ENCODE data around the gene APOL2.
"Not testable (repeated sequence)": the region's sequence is repeated elsewhere in the genome, so short reads cannot be mapped to it uniquely, and the experiment has no call there.

The APOL2 gene, protein sequence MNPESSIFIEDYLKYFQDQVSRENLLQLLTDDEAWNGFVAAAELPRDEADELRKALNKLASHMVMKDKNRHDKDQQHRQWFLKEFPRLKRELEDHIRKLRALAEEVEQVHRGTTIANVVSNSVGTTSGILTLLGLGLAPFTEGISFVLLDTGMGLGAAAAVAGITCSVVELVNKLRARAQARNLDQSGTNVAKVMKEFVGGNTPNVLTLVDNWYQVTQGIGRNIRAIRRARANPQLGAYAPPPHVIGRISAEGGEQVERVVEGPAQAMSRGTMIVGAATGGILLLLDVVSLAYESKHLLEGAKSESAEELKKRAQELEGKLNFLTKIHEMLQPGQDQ

DNA sequence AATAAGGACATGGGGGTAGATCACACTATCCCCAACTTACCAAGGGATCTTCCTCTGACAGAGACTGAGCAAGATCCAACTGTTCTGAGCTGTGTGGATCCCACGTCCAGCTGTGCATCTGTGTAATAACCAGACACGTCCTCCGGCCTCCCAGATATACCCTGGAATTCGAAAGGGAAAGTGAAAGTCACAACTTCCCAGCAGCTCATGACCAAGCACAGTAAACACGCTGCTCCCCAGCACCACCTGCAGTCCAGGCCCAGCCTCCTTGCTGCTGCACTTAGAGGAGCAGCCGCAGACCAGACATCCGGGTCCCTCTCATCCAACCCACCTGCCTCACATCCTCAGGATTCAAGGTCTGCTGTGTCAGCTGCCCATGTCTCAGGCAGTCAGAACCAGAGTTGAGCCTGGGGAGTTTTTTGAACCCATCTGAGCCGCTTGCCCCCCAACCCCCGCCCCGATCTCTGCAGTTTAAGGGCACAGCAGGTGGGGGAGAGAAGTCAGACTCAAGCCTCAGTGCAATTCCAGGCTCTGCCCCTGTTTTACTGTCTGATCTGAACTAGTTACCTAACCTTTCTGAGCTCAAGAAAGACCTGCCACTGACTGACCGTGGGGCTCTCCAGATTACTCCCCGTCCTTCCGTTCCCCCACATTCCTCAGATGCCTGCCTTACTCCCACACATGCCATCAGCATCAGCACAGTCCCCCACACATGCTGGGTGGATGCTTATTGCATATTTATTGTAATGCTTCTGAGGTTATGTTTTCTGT is at the start of gene APOL2:
Gene APOL2 (minus strand): TSS at position 127 of the 771 bp plus-strand sequence. CDS start 6,365 bp downstream, outside the sequence.
- DNase-seq, result peak; percentile 57

GRCh38 chr22:36288571-36289405 is 49.5 kb upstream of the APOL2 start:
- DNase-seq, result no peak

- DNase-seq, result no peak
Measured at GRCh38 chr22:36287881-36288515, 48.7 kb upstream of the APOL2 start.

DNA sequence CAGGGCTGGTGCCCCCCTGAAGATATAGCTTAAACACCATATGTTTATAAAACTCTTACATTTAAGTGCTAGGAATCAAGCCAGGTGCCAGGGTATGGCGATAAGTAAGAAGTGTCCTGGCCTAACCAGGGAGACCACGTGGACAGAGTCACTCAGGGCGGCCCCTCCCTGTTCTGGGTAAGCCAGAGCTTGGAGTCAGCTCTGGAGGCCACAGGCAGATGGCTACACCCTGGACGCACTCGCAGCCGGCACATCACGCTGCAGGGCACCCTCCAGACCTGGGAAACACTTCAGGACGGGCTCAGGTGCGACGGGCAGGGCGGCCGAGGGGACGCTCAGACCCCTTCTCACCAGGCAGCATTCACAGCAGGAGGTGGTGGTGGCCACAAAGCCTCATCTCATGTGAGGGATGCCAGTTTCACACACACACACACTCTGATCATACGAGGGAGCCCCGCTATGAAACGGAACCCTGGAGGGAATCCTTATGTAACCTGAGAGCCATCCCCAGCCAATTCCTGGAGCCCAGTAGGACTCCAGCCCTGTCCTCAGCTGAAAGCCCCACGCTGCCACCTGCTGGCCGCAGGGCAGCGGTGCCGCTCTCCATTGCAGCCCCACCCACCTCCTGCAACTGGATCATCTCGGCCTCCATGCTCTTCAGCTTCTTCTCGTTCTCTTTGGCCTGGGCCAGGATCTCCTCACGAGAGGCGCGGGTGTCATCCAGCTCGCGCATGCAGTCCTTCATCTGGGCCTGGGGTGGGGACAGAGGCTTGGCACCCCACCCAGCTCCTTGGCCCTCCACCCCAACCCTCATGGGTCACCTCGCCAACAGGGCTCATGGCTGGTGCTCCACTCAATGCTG is 47.0 kb upstream of the APOL2 start:
- no peak for DNase-seq

- DNase-seq, result no peak
Measured at GRCh38 chr22:36285545-36285944, 46.2 kb upstream of the APOL2 start.

DNA sequence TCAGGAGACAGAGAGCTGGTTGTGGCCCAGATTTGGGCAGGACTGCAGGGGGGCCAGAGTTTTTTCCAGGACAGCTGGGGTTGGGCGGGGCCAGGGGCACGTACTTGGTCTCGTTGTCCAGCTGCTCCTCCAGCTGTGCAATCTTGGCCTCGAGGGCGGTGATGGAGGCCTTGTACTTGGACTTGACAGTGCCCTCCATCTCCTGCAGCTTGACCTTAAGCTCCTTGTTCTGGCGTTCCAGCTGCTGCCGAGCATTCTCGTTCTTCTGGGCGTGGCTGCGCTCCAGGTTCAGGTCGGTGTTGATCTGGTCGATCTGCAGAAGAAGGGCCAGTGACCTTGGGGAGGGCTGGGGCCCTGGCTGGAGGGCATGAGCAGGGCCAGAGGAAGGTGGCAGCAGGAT is 45.7 kb upstream of the APOL2 start:
- DNase-seq, result no peak

- DNase-seq, result no peak
Measured at GRCh38 chr22:36284171-36284571, 44.8 kb upstream of the APOL2 start.

DNA sequence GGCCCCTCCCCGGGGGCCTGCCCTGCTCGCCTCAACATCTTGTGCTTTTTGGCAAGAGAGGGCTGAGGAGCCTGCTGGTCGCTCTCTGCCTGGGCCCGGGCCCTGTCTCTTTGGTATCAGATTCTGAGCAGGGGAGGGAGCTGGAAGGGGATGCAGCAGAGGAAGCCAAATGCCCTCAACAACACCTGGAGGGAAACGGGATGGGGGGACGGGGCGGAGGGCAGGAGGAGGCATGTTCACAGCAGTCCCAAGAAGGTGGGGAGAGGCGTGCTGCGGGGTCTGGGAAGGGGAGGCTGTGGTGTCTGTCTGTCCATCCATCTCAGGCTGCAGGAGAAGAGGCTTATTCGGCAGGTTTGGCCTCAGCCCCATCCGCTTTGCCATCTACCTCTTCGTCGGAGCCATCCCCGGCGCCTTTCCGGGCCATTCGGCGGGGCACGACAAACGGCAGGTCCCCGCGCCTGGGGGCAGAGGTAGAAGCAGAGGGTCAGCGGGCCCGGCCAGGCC is 43.1 kb upstream of the APOL2 start:
- no peak for DNase-seq

DNA sequence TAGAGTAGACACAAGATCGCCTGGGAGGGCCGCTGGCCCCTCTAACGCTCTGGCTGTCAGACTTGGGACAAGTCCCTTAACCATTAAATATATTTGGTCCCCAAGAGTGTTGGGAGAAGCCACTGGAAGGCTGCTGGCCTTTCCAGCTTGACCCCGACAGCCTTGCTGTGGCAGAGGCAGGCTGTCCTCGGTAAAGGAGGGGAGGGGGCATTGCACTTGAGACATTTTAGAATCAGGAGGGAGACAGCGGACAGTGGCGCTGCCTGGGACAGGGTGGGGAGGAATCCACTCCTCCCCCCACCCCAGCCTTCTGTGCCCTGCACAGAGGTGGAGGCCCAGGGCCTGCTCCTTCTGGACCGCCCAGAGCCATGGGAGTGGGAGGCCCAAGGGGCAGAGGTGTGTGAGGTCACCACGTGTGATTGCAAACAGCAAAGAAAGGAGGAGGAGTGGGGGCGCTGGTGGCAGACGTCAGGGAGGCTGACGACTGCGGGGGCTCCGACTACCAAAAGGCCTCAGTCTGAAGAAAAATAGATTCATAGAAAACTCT is 42.5 kb upstream of the APOL2 start:
- DNase-seq, result no peak

DNA sequence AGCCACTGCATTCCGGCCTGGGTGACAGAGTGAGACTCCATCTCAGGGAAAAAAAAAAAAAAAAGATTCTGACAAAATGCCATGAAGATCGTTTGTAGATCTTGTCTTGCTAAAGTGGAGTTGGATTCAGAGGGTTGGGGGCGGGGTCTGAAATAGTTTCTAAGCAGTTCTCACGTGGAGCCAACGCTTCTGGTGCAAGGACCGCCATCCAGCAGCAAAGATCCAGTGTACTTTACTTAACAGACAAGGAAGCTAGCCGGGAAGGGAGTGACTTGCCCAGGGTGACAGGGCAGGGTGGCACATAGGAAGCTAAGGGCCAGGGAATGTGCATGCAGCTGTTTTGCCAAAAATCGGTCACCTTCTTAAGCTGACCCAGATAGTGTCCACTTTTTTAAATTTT is 41.1 kb upstream of the APOL2 start:
- no peak for DNase-seq

DNA sequence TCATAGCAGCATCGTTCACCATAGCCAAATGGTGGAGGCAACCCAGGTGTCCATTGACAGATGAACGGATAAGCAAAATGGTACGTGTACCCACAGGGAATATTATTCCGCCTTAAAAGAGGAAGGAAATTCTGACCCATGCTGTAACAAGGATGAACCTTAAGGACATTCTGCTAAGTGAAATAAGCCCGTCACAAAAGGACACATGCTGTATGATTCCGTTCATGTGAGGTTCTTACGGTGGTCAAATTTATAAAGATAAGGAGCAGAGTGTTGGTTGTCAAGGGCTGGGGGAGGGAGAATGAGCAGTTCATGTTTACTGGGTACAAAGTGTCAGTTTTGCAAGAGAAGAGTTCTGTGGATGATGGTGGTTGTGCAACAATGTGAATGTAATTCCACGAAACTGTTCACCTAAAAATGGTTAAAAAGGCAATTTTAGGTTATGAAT is 39.9 kb upstream of the APOL2 start:
- DNase-seq, result no peak

- DNase-seq, result no peak
Measured at GRCh38 chr22:36277482-36278291, 38.4 kb upstream of the APOL2 start.

DNA sequence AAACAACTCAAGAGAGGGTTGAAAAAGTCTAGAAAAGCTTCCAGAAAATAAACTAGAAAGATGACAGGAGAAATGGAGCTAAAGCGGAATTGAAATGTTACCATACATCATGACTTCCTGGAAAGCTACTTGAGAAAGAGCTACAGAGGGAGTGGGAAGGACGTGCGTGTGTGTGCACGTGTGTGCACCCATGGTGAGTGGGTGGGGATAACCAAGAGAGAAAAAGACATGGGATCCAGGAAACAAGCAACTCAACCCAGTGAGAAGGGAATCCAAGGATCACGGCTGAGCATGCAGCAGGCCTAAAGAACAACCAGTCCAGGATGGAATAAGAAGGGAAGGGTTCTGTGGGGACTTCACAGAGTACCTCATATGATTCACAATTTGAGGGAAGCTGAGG is 35.2 kb upstream of the APOL2 start:
- DNase-seq, result no peak

GRCh38 chr22:36271951-36272350 is 32.6 kb upstream of the APOL2 start:
- not testable (repeated sequence) for DNase-seq

GRCh38 chr22:36271231-36271630 is 31.9 kb upstream of the APOL2 start:
- not testable (repeated sequence) for DNase-seq

DNA sequence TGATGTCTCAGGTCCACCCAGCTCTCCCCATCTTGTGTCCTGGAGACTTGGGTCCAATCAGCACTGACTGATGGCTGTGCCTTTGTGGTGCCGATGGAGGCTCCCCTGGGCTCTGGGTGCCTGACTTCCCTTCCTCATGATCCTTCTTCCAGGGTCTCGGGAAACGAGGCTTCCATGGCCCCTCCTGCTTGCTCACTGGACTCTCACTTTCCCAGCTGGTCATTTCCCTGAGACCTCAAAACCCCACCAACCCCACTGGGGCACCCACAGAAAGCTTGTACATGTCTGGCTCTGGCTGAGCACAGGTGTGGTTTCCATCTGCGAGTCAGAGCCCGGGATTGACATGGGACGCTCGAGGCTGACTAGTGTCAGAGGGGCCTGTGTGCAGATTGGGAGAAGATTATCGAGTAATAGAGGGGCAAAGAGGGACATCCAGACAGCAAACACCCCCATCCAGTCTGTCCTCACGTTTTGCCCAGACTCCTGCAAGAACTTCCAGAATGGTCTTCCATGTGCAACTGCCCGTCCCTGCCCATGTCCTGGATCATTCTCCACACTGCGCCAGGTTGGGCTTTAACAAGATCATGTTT is 28.7 kb upstream of the APOL2 start:
- DNase-seq, result no peak

DNA sequence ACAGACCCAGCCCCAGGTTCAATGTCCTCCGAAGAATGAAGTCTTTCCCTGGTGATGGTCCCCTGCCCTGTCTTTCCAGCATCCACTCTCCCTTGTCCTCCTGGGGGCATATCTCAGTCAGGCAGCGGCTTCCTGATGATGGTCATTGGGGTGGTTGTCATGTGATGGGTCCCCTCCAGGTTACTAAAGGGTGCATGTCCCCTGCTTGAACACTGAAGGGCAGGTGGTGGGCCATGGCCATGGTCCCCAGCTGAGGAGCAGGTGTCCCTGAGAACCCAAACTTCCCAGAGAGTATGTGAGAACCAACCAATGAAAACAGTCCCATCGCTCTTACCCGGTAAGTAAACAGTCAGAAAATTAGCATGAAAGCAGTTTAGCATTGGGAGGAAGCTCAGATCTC is 27.7 kb upstream of the APOL2 start:
- DNase-seq, result no peak

- not testable (repeated sequence) for DNase-seq
Measured at GRCh38 chr22:36263886-36264664, 24.7 kb upstream of the APOL2 start.

DNA sequence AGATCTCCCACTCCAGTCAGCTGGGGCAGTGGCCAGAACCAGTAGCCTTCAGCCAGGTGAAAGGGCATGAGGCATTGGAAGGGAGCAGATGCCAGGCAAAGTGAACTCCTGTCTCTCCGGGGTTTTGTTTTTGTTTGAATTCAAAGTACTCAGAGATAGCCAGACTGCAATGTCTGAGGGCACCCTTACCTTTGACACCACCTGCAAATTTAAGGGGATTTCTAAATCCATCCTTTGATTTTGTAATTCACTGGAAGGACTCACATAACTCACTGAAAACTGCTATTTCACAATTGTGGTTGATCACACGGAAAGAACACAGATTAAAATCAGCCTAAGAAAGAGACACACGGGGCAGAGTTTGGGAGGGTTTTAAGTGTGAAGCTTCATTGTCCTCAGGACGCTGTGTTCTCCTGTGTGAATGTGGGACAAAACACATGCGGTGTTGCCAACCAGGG is 23.9 kb upstream of the APOL2 start:
- DNase-seq, result not testable (repeated sequence)
